Large intestine (tissue), 12 donors: ENCODE measurements around the gene CREBBP. TPM values are rescaled to one million over a fixed set of nuclear protein-coding genes. Genes with fewer than 3 reads are reported as not detected.
"Not testable (repeated sequence)": the region's sequence is repeated elsewhere in the genome, so short reads cannot be mapped to it uniquely, and the experiment has no call there.

Experiments
- DNase-seq, 2 donors: peaks; one replicate each; pipeline versions ENCODE4 v3.0.0 to v3.0.0-alpha.2; 2013
- H3K27ac ChIP-seq: one replicate; pipeline ENCODE4 v1.5.1; 2013; ENCODE audit warnings: low read length
- H3K27me3 ChIP-seq: 2 replicates; pipeline ENCODE4 v1.6.1; 2013; ENCODE audit warnings: low read length; ENCODE audit not compliant: control insufficient read depth, insufficient read depth
- H3K36me3 ChIP-seq: 2 replicates; pipeline ENCODE4 v1.6.1; 2013; ENCODE audit warnings: low read length; ENCODE audit not compliant: control insufficient read depth, insufficient read depth
- H3K4me1 ChIP-seq: one replicate; pipeline ENCODE4 v1.6.1; 2013; ENCODE audit warnings: low read length; ENCODE audit not compliant: control insufficient read depth, insufficient read depth
- H3K4me3 ChIP-seq: one replicate; pipeline ENCODE4 v1.5.1; 2013; ENCODE audit warnings: low read length
- H3K9me3 ChIP-seq: one replicate; pipeline ENCODE4 v1.6.1; 2013; ENCODE audit warnings: mild to moderate bottlenecking, low read depth, low read length, moderate library complexity; ENCODE audit not compliant: control insufficient read depth
- WGBS: methylation state at CpG from one replicate; pipeline ENCODE4 v1.1.5; 2013; ENCODE audit warnings: low lambda C conversion rate; ENCODE audit not compliant: insufficient coverage; 5-methylcytosine and 5-hydroxymethylcytosine counted together
- long read RNA-seq, 11 donors: transcript quantifications; one replicate each; lab custom pipeline, GENCODE V29; 2026
- polyA plus RNA-seq: library from polyadenylated mRNA; unstranded; fragments of 120-200 nt; gene quantifications from one replicate; pipeline ENCODE4 v1.2.1, GENCODE V29; 2013

CREBBP gene
- 46.6 TPM for polyA plus RNA-seq
- long read RNA-seq, donor 1, partial matches to known transcripts = 0 of 3 reads
- long read RNA-seq, donor 1, other reads (novel, unspliced or antisense) = 0 of 3 reads
- long read RNA-seq, donor 2, partial matches to known transcripts = 27 of 35 reads
- long read RNA-seq, donor 2, other reads (novel, unspliced or antisense) = 0 of 35 reads
- long read RNA-seq, donor 3 = 0 reads
- long read RNA-seq, donor 4, partial matches to known transcripts = 0 of 2 reads
- long read RNA-seq, donor 4, other reads (novel, unspliced or antisense) = 0 of 2 reads
- long read RNA-seq, donor 5, partial matches to known transcripts = 0 of 1 reads
- long read RNA-seq, donor 5, other reads (novel, unspliced or antisense) = 0 of 1 reads
- long read RNA-seq, donor 6, transcript CREBBP-204 (3 exons, 548 nt) = major isoform, 7 of 46 reads
- long read RNA-seq, donor 6, partial matches to known transcripts = 35 of 46 reads
- long read RNA-seq, donor 6, other reads (novel, unspliced or antisense) = 0 of 46 reads
- long read RNA-seq, donor 7, partial matches to known transcripts = 6 of 11 reads
- long read RNA-seq, donor 7, other reads (novel, unspliced or antisense) = 0 of 11 reads
- long read RNA-seq, donor 8, transcript CREBBP-204 (3 exons, 548 nt) = major isoform, 9 of 40 reads
- long read RNA-seq, donor 8, partial matches to known transcripts = 29 of 40 reads
- long read RNA-seq, donor 8, other reads (novel, unspliced or antisense) = 0 of 40 reads
- long read RNA-seq, donor 9, transcript CREBBP-204 (3 exons, 548 nt) = major isoform, 6 of 8 reads
- long read RNA-seq, donor 9, partial matches to known transcripts = 0 of 8 reads
- long read RNA-seq, donor 9, other reads (novel, unspliced or antisense) = 0 of 8 reads
- long read RNA-seq, donor 10, partial matches to known transcripts = 12 of 15 reads
- long read RNA-seq, donor 10, other reads (novel, unspliced or antisense) = 0 of 15 reads
- long read RNA-seq, donor 11, partial matches to known transcripts = 9 of 16 reads
- long read RNA-seq, donor 11, other reads (novel, unspliced or antisense) = 0 of 16 reads

DNA sequence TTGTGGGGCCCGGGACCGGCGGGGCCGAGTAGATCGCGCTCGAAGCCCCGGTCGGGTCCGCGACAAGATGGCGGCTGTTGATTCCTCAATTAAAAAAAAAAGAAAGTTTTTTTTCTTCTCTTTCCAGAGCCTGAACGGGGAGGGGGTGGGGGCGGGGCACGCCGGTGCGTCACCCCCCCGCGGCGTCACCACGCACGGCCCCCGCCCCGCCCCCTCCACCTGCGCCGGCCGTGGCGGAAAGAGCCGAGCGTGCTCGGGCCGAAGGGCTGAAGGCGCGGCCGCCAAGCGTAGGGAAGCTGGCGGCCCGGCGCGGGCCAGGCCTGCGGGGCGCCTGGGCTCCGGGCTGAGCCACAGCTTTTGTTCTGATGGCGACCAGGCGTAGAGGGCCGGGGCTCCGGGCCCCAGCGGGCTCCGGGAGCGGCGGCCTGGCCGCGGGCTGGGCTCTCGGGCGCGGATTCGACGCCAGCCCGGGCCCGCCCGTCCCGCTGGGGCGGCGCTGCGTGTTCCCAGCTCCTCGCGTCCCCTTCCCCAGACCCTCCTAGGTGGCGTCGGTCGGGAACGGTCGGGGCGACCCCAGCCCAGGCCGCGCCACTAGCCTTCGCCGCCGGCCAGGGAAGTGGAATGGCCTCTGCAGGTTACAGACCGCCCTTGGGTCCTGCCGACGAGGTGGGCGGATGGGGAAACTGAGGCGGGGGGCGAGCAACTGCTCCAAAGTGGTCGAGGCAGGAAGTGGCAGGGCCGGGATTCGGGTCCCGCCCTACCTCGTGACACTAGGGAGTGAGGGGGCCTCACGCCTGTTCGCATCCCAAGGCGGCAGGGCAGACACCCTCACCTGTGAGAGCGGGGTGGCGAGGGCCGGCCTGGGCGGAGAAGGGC is at the start of gene CREBBP:
Gene CREBBP (minus strand): TSS at position 91 of the 876 bp plus-strand sequence. CDS start 797 bp downstream, outside the sequence.
- Histone ChIP-seq H3K27me3 (no peaks in the 10 kb centered on the region), H3K4me3 (peak within 1 kb of the TSS; percentile 81), H3K27ac (no peak within 1 kb of the TSS), H3K36me3 (peaks cover 4% of the 10 kb centered on the region), H3K4me1 (peaks cover 10% of the 10 kb centered on the region), H3K9me3 (no peaks in the 10 kb centered on the region)
- DNase-seq = peak; percentile 88 to 91
- no CpG with 5 or more reads among the region's 96 CpGs for WGBS

DNA sequence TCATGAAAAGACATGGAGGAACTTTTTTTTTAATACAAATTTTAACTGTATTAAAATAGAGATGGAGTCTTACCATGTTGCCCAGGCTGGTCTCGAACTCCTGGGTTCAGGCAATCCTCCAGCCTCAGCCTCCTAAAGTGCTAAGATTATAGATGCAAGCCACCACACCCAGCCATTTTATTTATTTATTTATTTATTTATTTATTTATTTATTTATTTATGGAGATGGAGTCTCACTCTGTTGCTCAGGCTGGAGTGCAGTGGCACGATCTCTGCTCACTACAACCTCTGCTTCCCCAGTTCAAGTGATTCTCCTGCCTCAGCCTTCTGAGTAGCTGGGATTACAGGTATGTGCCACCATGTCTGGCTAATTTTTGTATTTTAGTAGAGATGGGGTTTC is 46.6 kb upstream of the CREBBP start:
- not testable (repeated sequence) for H3K27me3 ChIP-seq, H3K9me3 ChIP-seq, DNase-seq, H3K36me3 ChIP-seq, H3K4me3 ChIP-seq, H3K4me1 ChIP-seq, H3K27ac ChIP-seq
- WGBS = no CpG with 5 or more reads among the region's 2 CpGs

DNA sequence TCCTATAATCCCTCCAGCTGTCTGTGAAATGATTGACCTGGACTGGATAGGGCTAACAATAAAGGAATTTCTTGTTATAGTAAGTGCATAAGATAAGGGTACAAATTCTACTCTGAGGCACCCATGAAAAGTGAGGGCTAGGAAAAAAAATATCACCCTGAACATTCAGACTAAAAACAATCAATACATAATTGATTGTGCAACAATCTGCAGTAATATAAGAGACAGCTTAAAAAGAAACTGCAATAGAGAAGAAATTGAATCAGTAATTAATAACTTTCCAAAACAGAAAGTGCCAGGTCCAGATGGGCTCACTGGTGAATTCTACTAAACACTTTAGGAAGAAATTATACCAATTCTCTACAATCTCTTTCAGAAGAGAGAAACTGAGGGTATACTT is 44.2 kb upstream of the CREBBP start:
- Histone ChIP-seq H3K27me3 (peaks cover 4% of the 10 kb centered on the region), H3K4me3 (no peak overlapping the region), H3K9me3 (peaks cover 3% of the 10 kb centered on the region), H3K27ac (no peak overlapping the region), H3K4me1 (no peaks in the 10 kb centered on the region), H3K36me3 (no peaks in the 10 kb centered on the region)
- no peak for DNase-seq

DNA sequence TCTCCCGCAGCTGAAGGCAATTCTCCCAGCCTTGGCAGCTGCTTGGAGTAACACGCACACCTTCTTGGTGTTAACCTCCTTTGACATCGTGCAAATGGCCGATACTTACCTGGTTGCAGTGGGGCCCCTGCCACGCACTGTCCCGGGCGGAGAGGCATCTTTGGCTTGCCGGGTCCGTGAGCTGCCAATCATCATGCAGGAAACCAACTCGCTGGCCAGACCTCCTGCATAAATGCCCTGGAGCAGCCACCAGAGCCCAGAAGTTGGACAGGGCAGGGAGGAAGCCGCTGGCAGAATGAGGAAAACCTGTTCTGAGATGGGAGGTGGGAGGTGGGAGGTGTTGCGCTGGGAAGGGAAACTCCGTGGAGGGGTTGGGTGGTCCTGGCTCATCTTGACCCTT is 41.7 kb upstream of the CREBBP start:
- Histone ChIP-seq H3K9me3 (peaks cover 10% of the 10 kb centered on the region), H3K27ac (no peak overlapping the region), H3K4me1 (no peaks in the 10 kb centered on the region), H3K36me3 (no peaks in the 10 kb centered on the region), H3K4me3 (no peak overlapping the region), H3K27me3 (peaks cover 4% of the 10 kb centered on the region)
- 40% methylated on average over 2 of the region's 13 CpGs for WGBS
- DNase-seq = no peak

DNA sequence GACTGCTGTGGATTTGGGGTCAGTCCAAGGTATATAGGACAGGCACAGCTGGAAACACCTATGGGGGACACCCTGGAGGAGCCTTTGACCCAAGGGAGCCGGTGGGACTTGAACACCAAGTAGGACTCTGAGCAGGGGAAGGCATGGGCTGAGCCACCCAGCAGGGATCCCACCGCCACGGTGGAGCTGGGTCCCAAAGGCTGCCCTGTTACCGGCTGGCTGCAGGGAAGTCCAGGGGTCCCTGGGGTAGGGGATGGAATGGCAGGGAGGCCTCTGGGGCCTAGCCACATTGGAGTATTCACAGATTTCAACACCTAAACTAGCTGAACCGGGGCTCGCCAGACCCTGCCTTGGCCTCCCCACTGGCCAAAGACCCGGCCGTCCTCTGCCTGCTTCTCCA is 39.7 kb upstream of the CREBBP start:
- WGBS = no CpG with 5 or more reads among the region's 8 CpGs
- Histone ChIP-seq H3K27ac (no peak overlapping the region), H3K36me3 (no peaks in the 10 kb centered on the region), H3K27me3 (peaks cover 4% of the 10 kb centered on the region), H3K9me3 (peaks cover 10% of the 10 kb centered on the region), H3K4me1 (no peaks in the 10 kb centered on the region), H3K4me3 (no peak overlapping the region)
- DNase-seq = no peak

DNA sequence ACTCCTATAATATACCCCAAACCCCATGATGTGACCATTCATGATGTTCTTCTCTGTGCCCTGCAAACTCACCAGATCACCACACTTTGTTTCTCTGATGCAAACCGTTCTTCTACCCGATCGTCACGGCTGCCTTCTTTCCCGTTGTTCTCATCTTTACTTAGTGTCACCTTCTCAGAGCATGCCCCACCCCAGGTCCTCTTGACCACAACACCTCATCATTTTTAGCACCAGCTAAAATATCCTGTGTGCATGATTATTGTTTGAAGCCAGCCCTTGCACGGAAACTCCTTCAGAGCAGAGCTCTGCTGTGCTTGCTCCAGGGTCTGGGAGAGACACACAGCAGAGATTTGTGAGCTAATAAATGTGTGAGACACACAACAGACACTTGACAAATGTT is 38.9 kb upstream of the CREBBP start:
- DNase-seq = no peak
- H3K27ac ChIP-seq = no peak overlapping the region
- whole genome bisulfite sequencing = 67% methylated on average over 3 of the region's 6 CpGs
- peaks cover 10% of the 10 kb centered on the region for H3K9me3 ChIP-seq
- H3K4me1 ChIP-seq = no peaks in the 10 kb centered on the region
- no peaks in the 10 kb centered on the region for H3K36me3 ChIP-seq
- no peak overlapping the region for H3K4me3 ChIP-seq
- peaks cover 4% of the 10 kb centered on the region for H3K27me3 ChIP-seq

DNA sequence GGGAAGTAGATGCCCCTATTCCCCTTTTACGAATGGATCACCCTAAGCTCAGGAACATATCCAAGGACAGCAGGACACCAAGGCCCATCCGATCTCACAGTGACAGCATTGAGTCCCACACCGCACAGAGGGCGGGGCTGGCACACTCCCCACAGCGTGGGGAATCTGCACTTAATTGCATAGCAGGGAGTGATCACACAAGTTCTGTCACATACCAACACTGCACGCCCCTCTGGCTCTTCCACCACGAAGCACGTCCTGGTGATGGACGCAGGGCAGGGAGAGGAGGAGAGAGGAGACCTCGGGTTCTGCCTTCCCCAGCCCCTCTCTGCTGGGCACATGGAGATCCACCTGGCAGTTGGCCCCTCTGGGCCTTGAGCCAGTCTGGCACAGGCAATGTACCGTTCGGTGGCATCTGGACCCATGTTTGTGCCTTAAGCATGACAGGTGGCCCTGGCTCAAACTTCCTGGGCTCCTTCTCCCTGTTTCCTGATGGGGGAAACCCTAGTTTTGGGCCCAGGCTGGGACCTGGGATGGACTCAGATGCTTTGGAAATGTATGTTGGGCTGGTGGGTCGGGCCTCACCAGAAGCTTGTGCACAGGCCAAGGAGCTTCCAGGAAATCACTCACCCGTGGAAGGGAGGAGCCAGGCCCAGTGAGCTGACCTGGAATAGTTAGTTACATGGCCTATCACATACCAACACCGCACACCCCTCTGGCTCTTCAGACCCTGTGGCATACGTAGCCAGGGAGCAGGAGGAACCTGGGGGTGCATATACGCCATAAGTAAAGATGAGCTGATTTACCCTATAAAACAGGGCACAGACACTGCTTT is 35.1 kb upstream of the CREBBP start:
- WGBS = no CpG with 5 or more reads among the region's 17 CpGs
- Histone ChIP-seq H3K27ac (no peak overlapping the region), H3K27me3 (no peaks in the 10 kb centered on the region), H3K36me3 (no peaks in the 10 kb centered on the region), H3K4me1 (no peaks in the 10 kb centered on the region), H3K9me3 (peaks cover 10% of the 10 kb centered on the region), H3K4me3 (no peak overlapping the region)
- DNase-seq = no peak

DNA sequence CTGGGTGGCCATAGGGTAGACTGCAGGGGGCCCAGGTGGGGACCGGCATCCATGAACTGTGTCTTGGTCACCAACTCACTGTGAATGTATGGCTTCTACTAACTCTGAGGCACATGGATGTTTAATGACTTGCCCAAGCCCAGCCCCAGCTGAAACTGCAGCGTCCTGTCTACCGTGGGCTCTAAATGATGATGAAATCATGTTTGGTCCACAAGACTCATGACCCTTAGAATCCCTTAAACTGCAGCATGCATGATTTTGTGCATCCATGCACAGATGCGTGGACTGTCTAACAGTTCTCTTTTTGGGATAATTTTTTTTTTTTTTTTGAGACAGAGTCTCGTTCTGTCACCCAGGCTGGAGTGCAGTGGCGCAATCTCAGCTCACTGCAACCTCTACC is 32.4 kb upstream of the CREBBP start:
- Histone ChIP-seq H3K27me3 (no peaks in the 10 kb centered on the region), H3K9me3 (peaks cover 3% of the 10 kb centered on the region), H3K36me3 (no peaks in the 10 kb centered on the region), H3K27ac (no peak overlapping the region), H3K4me3 (no peak overlapping the region), H3K4me1 (no peaks in the 10 kb centered on the region)
- WGBS = no CpG with 5 or more reads among the region's 6 CpGs
- DNase-seq = no peak

DNA sequence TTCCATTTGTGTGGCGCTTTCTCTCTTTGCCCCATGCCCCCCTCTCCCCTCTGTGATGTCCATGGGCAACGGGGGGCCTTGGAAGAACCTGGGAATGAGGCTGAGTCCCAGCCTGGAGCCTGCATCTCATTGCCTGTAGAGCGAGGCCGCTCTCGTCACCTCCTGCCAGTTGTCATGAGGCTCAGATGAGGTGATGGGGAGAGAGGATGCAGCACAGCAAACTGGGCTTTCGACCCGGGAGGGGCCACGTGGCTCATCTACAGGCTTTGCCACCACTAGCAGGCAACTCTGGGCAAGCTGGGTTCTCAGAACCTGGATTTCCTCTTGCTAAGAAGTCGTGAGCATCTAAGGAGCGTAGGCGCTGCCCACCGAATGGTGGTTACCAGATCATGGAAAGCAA is 31.9 kb upstream of the CREBBP start:
- Histone ChIP-seq H3K4me1 (no peaks in the 10 kb centered on the region), H3K36me3 (no peaks in the 10 kb centered on the region), H3K27ac (no peak overlapping the region), H3K9me3 (peaks cover 2% of the 10 kb centered on the region), H3K4me3 (no peak overlapping the region), H3K27me3 (no peaks in the 10 kb centered on the region)
- no CpG with 5 or more reads among the region's 12 CpGs for WGBS
- DNase-seq = no peak
